ENCODE measurements around the gene TRPM2. TPM values are rescaled to one million over a fixed set of nuclear protein-coding genes. Genes with fewer than 3 reads are reported as not detected.

The TRPM2 gene
- total and polyA plus RNA-seq, 10 of the 15 experiments (the other 5 are each of a cell fraction or from before 2014, with no cell fraction given): 0.03 to 9.1 (median 2.6) TPM

DNA sequence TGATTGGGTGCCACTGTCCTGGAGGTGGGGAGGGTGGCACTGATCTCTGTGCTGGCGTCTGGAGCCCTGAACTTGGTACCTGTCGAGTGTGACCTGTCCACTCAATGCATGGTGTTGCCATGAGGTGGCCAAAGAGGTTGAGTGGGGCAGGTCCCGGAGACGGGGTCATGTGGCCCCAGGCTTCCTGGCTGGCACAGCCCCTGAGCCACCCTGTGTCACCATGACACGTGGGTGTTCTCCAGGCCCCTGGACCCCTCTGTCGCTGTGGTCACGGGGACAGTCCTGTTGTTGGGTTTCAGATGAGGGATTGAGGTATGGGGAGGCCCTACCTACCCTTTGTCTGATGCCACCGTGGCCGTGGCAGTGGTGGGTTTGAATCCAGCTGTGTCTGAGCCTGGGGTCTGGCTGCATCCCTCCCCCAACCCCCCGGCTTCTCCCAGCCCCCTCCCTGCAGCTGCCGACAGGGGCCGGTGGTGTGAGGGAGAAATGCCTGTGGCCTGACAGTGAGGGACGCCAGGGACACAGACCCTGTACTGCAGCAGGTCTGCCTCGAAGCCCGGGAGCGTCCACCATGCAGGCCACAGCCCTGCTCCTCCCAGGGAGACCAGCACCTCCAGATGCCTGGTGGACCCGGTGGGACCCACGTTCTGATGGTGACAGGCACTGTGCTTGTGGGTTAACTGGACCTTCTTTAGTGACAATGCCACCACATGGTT, 12.0 kb downstream of the TRPM2 start (continued):
- no peak for TF ChIP-seq PRDM15 (CRISPR knock-in tag; IDR thresholded peaks at IDR 0.05)
- no peak for TF ChIP-seq KAT2A (conservative IDR thresholded peaks at IDR 0.05; ENCODE audit: control insufficient read depth, low read depth, low read length)
- no peak for TF ChIP-seq IRF4 (IDR thresholded peaks at IDR 0.05; ENCODE audit: low read depth, low read length)

DNA sequence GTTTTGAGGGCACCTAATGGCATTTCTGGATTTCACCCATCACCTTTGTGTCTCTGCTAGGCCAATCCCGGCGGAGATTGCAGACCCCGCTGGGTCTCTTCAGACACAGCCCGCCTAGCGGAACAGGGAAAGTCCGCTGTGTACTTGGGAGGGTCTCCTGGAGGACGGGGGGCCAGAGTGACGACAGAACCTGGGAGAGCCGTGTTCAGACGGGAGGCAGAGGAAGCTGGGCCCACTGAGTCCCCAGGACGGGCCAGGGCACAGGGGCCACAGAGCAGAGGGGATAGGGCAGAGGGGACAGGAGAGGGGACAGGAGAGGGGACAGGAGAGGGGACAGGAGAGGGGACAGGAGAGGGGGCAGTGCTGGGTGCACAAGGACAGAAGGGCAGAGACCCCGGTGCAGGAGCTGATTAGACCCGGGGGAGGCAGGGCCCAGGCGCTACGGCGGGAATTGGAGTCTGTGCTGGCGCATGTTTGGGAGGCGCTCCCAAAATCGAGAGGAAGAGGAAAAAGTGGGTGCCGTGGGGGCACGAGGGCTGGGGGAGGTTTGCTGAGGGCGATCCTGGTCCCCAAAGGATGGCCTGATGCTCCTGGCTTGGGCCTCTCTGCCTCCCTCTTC, 12.7 kb downstream of the TRPM2 start:
- Histone ChIP-seq H3K36me3 (ENCODE audit: control insufficient read depth in 2 of 2, insufficient read depth in 2 of 2, low read length in 1 of 2) (no peaks in the 10 kb centered on the region), H3K4me2 (ENCODE audit: control insufficient read depth, insufficient read depth) (no peak overlapping the region), H3K9ac (ENCODE audit: control insufficient read depth, insufficient read depth, low read length) (no peak overlapping the region), H4K20me1 (ENCODE audit: control insufficient read depth, insufficient read depth) (no peaks in the 10 kb centered on the region), H3K79me2 (ENCODE audit: control insufficient read depth, insufficient read depth, low read length) (no peaks in the 10 kb centered on the region), H3K27me3 (replicated peaks in 1 of 2; ENCODE audit: control insufficient read depth in 2 of 2, insufficient read depth in 2 of 2, low read length in 1 of 2) (no peaks in the 10 kb centered on the region), H3K4me1 (ENCODE audit: control insufficient read depth, insufficient read depth, low read length) (no peaks in the 10 kb centered on the region), H3K27ac (ENCODE audit: control insufficient read depth, insufficient read depth) (no peak overlapping the region), H3K9me3 (replicated peaks; ENCODE audit: control insufficient read depth, insufficient read depth, low read length) (no peaks in the 10 kb centered on the region; the same call in 2 of the 3 replicates), H2AFZ (ENCODE audit: control insufficient read depth, low read depth, low read length) (no peak overlapping the region), H3K4me3 (no peak overlapping the region)
- RAD21 ChIA-PET (ENCODE audit: unreplicated experiment): no interaction called here
- DNase-seq (ENCODE audit: low read depth, low spot score) (no peak), ATAC-seq (no peak), FAIRE-seq (no peak)
- WGBS (ENCODE audit: insufficient coverage, insufficient replicate concordance, low lambda C conversion rate, missing lambda C conversion rate): 74% methylated on average over 22 of the region's 22 CpGs
- in situ Hi-C loops (cut with MboI) (no loop called here), intact Hi-C loops (cut with micrococcal nuclease; ENCODE audit: unreplicated experiment) (no loop called here)
- CTCF ChIA-PET: no interaction called here
- no TSS peak for BruUV-seq (replicated peaks)
- POLR2A ChIA-PET: no interaction called here
- SMC1A ChIA-PET (ENCODE audit: uncharacterized antibody, unreplicated experiment): no interaction called here
- TF ChIP-seq TCF12 (IDR thresholded peaks at IDR 0.05; ENCODE audit: low read depth, low read length) (no peak), KAT2A (conservative IDR thresholded peaks at IDR 0.05; ENCODE audit: control insufficient read depth, low read depth, low read length) (no peak), STAT1 (conservative IDR thresholded peaks at IDR 0.05) (no peak), ATF3 (IDR thresholded peaks at IDR 0.05; ENCODE audit: borderline replicate concordance, extremely low read depth, low read depth, low read length) (no peak), CBX3 (IDR thresholded peaks at IDR 0.05; ENCODE audit: borderline replicate concordance, low read depth) (no peak), MTA3 (IDR thresholded peaks at IDR 0.05; ENCODE audit: borderline replicate concordance, low read length) (no peak), NR2C2 (IDR thresholded peaks at IDR 0.05; ENCODE audit: borderline replicate concordance, control insufficient read depth, insufficient read length, low read depth) (no peak), ZNF207 (IDR thresholded peaks at IDR 0.05; ENCODE audit: borderline replicate concordance) (no peak), DPF2 (IDR thresholded peaks at IDR 0.05) (no peak), ZBED1 (IDR thresholded peaks at IDR 0.05; ENCODE audit: borderline replicate concordance) (no peak), SIN3A (IDR thresholded peaks at IDR 0.05; ENCODE audit: low read depth, low read length) (no peak), EZH2 (IDR thresholded peaks at IDR 0.05; ENCODE audit: borderline replicate concordance, control insufficient read depth, low read depth, low read length) (no peak), SP1 (IDR thresholded peaks at IDR 0.05; ENCODE audit: low read depth, low read length) (no peak)
